C4-2B (cell line): Measurements from ENCODE around the gene PIGQ.

Experiments
- ZFX ChIP-seq: fragments of 450-650 bp; IDR thresholded peaks from 2 replicates; pipeline ENCODE4 v1.6.1; 2017
- TF ChIP-seq, protein P1 (sequence below): fragments of 450-650 bp; conservative IDR thresholded peaks from 2 replicates; pipeline ENCODE4 v1.5.1; 2017; ENCODE audit warnings: mild to moderate bottlenecking

DNA sequence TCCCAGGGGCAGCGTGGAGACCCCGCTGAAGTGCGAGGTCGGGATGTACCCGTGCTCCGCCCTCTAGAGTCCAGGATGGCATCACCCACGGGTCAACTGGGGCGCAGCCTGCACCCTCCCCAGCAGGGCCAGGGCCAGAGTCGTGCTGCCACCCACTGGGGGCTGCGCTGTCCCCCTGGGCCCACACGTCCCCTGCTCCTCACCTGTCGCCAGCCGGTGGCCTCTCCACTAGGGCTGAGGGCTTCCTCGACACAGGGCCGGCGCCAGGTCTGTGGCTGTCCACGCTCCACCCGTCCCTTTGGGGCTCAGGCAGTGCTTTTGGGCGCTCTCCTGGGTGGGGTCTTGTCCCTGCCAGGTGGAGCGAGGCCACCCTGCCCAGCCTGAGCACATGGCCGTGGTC lies 21.2 kb upstream of the PIGQ start:
- TF ChIP-seq, protein P1, sequence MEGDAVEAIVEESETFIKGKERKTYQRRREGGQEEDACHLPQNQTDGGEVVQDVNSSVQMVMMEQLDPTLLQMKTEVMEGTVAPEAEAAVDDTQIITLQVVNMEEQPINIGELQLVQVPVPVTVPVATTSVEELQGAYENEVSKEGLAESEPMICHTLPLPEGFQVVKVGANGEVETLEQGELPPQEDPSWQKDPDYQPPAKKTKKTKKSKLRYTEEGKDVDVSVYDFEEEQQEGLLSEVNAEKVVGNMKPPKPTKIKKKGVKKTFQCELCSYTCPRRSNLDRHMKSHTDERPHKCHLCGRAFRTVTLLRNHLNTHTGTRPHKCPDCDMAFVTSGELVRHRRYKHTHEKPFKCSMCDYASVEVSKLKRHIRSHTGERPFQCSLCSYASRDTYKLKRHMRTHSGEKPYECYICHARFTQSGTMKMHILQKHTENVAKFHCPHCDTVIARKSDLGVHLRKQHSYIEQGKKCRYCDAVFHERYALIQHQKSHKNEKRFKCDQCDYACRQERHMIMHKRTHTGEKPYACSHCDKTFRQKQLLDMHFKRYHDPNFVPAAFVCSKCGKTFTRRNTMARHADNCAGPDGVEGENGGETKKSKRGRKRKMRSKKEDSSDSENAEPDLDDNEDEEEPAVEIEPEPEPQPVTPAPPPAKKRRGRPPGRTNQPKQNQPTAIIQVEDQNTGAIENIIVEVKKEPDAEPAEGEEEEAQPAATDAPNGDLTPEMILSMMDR: no peak
- no peak for TF ChIP-seq ZFX
